Ureter (tissue), 1 donor: Measurements from ENCODE around the gene SYPL1. TPM values are rescaled to one million over a fixed set of nuclear protein-coding genes. Genes with fewer than 3 reads are reported as not detected.
A peak's percentile ranks its signal among the peaks of the same experiment; 100 is the strongest.
"Not testable (repeated sequence)": the region's sequence is repeated elsewhere in the genome, so short reads cannot be mapped to it uniquely, and the experiment has no call there.

Experiments
- DNase-seq: peaks from one replicate; pipeline ENCODE4 v3.0.0-alpha.2; 2020; ENCODE audit warnings: low spot score
- total RNA-seq: library from RNA; stranded (reverse); gene quantifications from one replicate; pipeline ENCODE4 v1.2.4, GENCODE V29; 2023
- donor health status: DM: yes; HTN: yes; CAD: no.

SYPL1 gene
- 169 TPM for total RNA-seq

DNA sequence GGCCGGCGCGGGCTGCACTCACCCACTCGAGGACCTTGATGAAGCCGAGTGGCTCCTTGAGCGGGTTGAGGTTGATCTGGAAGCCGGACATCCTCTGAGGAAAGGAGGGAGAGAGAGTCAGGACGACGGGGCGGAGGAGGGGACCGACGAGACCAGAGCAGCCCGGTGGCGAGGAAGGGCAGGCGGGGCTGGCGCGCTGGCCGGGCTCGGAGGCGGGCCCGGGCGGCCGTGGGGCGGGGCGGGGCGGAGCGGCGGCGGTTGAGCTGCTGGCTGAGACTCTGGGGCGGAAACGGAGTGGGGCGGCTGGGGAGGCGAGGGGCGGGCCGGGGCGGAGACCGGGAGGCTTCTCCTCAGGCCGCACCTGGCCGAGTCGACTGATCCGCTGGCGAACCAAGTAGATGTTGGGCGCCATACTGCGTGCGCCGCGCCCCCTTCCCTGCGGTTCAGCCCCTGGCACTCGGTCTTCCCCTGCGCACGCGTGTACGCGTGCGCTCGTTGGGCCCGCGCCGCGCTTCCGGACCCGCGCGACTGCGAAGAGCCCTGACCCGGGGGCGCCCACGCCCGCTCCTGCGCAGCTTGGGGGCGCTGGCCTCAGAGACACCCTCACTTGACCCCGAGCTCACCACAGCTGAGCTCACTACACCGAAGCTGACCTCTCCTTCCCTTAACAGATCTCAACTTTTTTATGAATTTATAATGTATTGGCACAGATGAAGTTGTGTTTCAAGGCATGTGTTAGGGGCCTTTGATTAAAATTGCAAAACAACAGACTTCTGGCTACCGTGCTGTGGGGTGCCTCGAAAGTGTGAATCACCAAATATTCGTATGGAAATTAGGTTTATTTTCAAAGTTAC, at the start of gene SYPL1:
Gene SYPL1, minus strand, starts transcription at position 195 of the 854 bp plus-strand sequence. Its CDS starts 104 bp downstream, at position 91.
- peak; percentile 95 for DNase-seq

DNA sequence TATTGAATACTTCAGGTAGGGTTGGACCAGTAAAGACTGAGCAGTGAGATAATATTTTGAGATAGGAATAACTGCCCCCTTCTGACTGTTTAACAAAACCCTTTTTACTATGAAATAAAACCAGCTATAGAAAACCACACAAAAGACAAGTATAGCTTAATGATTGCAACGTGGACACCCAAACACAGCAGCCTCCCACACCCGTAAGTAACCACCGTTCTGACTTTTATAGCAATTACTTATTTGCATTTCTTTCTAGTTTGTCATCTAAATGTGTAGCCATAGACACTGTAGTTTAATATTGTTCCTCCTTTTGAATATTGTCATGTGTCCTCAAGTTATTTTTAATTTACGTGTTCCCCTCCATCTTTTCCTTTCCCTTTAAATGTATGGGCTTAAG, 42.9 kb upstream of the SYPL1 start:
- DNase-seq, result no peak

DNA sequence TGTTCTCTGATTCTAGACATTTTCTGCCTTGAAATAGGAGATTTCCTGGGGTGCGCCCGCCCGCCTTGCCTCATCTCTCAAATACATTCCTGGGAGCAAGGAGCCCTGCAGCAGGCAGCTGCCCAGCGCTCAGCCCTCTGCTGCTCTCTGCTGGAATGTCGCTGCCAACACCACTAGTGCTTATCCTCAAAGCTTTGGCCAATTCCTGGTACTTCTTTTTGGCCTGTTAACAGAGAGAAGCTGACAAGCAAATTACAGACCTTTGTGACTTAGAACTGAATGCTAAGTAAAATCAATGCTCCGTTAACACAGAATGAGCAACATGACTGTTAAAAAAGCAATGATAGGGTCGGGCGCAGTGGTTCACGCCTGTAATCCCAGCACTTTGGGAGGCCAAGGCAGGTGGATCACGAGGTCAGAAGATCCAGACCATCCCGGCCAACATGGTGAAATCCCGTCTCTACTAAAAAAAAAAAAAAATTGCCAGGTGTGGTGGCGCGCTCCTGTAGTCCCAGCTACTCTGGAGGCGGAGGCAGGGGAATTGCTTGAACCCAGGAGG, 41.9 kb upstream of the SYPL1 start:
- peak; percentile 88 for DNase-seq

GRCh38 chr7:106152313-106152665, 40.2 kb upstream of the SYPL1 start:
- DNase-seq, result no peak

DNA sequence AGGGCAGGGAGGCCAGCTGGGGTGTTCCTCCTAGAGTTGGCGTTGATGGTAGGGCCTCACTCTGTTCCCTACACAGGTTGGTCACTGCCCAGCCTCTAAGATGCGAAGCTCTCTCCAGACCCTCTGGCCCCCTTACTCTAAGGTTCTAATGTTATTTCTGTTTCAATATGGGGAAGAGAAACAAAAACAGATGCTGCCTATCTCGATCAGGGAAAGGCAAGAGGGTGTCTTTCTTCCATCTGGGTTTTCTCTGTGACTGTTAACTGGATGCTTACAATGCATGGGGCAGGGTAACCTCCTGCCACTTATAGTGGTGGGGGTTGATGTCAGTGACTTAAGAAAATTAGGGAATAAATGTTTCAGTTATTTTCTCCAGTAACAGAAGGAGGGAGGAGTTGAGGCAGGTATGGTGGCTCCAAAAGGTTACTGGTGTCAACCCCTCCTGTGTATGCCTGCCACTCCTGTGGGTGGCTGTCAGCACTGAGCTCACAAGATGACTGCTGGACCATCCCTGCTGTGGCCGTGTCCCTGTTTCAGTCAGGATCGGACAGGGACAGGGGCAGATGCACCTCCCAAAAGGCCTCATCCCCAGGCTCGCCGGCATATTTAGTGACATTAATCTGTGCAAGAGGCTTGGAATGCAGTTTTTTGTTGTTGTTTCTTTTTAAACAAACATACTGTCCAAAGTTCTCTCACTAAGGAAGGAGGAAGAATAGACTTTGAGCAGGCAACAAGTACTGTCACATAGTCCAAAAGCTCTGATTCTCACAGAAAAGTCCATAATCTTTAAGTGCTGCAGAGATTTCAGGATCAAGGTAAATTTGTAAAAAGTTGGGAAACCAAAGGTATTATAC, 39.6 kb upstream of the SYPL1 start:
- no peak for DNase-seq

- no peak for DNase-seq
Measured at GRCh38 chr7:106143711-106144337, 31.7 kb upstream of the SYPL1 start.

DNA sequence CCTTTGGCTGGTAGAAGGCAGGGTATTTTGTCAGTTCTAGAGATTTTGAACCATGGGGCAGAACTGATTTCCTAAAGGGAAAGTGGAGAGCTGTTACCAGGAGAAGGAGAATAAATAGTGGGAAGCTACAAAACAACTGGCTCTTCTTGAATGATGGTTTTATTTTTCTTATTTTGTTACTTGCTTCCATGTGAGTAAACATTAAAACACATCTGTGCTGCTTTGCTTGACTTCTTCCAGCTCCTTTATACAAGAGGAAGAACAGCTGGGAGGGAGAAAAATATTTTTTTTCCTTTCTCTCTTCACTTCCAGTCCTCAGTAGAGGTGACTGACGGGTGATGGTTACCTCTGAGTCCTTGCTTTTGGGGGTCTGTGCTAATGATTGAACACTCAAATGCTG, 30.0 kb upstream of the SYPL1 start:
- DNase-seq, result no peak

DNA sequence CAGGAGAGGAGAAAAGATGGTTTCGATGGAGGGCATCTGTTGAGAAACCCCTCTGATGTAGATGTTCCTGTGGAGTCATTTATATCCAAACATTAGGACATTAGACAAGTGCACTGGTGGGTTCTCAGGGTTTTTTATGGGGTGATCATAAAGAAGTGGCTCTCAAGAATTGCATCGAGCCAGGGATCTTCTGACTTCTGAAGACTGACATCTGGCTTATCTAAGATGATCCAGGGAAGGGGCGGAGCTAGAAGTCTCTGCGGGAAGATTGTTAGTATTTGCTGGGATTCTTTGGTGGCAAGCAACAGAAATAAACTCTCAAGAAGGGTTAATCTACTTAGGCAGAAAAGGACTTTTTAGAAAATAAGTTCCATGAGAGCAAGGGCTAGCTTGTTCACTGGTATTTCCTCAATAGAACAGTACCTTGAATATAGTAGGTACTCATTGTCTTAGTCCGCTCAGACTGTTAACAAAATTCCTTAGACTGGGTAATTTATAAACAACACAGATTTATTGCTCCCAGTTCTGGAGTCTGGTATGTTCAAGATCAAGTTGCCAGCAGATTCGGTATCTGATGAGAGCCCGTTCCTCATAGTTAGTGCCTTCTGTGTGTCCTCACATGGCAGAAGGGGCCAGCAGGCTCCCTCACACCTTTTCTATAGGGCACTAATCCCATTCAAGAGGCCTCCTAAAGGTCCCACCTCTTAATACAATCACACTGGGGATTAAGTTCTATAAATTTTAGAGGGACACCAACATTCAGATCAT, 28.5 kb upstream of the SYPL1 start:
- DNase-seq, result no peak

- DNase-seq, result no peak
Measured at GRCh38 chr7:106139265-106140251, 27.4 kb upstream of the SYPL1 start.

DNA sequence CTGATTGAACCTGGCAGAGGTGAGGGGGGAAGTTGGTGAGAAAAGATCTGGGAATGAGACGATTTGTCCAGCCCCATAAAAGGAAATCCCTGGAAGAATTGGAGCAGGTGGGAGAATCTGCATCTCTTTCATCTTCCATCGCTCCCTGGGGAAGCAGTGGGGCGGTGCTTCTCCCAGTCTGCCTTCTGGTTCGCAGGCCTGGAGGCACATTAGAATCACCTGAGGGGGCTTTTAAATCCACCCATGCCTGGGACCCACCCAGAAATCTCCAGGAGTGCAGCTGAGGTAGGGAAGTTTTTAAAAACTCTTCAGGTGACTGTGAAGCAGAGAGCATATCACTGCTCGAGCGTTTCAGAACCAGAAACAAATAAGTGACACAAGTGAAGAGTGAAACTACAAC, 26.7 kb upstream of the SYPL1 start:
- no peak for DNase-seq

DNA sequence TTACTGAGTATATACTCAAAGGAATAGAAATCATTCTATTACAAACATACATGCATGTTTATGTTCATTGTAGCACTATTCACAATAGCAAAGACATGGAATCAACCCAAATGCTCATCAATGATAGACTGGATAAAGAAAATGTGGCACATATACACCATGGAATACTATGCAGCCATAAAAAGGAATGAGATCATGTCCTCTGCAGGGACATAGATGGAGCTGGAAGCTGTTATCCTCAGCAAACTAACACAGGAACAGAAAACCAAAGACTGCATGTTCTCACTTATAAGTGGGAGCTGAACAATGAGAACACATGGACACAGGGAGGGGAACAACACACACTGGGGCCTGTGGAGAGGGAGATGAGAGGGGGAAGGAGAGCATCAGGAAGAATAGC, 26.1 kb upstream of the SYPL1 start:
- DNase-seq, result not testable (repeated sequence)

DNA sequence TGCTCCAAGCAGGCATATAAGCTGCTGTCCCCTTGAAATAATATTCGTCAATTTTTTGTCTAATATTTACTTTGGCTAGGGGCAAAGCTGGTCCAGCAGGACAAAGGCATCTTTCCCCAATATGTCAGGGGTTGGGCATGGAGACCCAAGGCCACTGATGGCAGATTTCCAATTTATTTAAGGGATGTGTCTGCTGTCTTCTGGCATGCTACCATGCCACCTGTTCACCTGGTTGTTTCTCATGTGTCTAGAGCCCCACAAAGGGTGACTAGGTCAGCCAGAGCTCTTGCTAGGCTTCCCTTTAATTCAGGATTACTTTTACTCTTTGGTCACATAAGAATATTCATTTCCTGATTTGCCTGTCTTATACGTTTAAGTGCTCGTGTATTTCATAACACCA, 22.1 kb upstream of the SYPL1 start:
- DNase-seq, result no peak

DNA sequence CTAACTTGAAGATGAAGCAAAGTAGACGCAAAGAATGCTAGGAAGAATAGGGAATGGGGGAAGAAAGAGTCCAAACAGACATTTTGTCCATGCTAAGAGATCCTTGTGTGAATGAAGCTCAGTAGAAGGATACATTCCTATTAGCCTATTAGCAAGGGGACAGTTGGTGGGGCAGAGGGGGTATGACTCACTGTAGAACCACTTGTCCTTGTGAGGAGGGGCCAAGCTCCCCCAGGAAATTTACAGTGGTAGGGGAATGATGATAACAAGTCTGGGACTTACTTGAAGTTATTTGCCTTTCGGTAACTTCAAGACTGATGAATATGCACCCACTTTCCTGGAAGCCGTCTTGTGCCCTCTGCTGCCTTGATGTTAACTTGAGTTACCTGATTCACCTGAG, 17.2 kb upstream of the SYPL1 start:
- DNase-seq, result no peak

DNA sequence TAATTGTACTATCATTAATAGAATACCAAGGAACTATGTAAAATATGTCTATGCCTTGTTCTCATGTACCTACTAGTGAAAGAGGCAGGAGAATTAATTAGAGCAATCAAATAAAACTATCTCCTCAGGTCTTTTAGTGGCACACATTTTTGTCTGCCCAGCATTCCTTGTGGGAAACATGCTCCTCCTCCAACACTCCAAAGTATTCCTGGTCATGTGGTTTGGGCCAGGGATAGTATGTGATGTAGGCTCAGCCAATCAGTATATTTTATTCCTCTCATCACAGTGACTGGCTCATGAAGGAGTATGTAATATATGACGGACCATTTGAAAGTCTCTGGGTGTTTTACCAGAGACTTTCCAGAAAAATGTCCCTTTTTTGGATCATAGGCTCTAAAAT, 16.7 kb upstream of the SYPL1 start:
- no peak for DNase-seq

GRCh38 chr7:106127984-106128780, 16.1 kb upstream of the SYPL1 start:
- no peak for DNase-seq

DNA sequence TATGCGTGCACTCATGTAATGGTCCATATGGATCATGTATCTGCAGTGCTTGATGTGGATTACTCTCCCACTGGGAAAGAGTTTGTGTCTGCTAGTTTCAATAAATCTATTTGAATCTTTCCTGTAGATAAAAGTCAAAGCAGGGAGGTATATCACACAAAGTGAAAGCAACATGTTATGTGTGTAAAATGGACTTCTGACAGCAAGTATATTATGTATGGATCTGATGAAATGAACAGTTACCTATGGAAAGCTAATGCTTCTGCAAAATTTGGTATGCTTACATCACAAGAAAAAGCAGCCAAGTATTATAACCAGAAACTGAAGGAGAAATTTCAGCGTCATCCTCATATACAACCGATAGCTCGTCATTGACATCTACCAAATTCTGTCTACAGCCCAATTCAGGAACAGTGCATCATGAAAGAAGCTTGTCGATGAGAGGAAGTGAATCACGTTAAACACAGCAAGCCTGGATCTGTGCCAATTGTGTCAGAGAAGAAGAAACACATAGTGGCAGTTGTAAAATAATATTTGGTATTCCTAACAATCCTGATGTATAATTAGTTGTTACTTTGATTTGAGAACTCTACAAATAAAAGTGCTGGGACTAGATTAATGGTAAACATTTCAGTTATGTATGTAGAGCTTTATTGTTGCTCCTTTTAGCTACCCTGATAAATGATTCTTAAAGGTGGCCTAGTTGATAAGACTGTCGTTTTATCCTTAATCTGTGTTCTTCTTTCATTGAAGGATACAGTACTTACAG, 14.2 kb upstream of the SYPL1 start:
- DNase-seq, result peak; percentile 67

DNA sequence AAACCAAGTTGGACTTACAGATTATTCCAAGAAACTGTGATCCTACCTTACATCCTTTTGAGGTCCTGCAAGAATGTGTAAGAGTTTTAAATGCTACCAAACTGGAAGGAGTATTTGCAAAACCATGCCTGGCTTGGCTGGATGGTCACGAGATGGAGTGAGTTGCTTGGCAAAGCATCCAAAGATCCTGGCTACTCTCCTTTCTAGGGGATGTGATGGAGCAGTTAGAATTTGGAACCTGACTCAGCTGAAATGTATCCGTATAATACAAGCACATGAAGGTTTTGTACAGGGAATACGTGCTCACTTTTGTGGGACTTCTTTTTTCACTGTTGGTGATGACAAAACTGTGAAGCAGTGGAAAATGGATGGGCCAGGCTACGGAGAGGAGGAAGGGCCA, 13.3 kb upstream of the SYPL1 start:
- no peak for DNase-seq

GRCh38 chr7:106124186-106124585, 12.1 kb upstream of the SYPL1 start:
- no peak for DNase-seq

- DNase-seq, result no peak
Measured at GRCh38 chr7:106122713-106123112, 10.6 kb upstream of the SYPL1 start.
